ENCODE data around the gene KLHL18.
"Not testable (repeated sequence)": the region's sequence is repeated elsewhere in the genome, so short reads cannot be mapped to it uniquely, and the experiment has no call there.

Gene KLHL18

GRCh38 chr3:47282424-47283192 is at the start of gene KLHL18, which contains the start of gene KIF9:
TSS of gene KLHL18 (plus strand) at chr3:47282944. CDS start at chr3:47282966, 22 bp downstream.
TSS of gene KIF9 (minus strand) at chr3:47282799. CDS start at chr3:47277374, 5,425 bp downstream.
- peak; percentile 94 for DNase-seq

DNA sequence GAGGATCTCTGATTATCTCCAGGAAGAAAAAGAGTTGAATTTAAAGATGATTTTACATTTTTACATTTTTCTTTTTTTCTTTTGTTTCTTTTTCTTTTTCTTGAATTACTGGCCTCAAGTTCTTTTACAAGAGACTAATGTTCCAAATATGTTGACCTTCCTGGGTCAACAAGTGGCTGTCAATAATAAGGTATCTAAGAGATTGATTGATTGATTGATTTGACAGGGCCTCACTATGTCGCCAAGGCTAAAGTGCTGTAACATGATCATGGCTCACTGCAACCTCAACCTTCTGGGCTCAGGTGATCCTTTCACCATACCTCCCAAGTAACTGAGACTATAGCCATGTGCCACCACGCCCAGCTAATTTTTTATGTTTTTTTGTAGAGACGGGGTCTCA is 44.7 kb upstream of the KLHL18 start:
- DNase-seq, result no peak

DNA sequence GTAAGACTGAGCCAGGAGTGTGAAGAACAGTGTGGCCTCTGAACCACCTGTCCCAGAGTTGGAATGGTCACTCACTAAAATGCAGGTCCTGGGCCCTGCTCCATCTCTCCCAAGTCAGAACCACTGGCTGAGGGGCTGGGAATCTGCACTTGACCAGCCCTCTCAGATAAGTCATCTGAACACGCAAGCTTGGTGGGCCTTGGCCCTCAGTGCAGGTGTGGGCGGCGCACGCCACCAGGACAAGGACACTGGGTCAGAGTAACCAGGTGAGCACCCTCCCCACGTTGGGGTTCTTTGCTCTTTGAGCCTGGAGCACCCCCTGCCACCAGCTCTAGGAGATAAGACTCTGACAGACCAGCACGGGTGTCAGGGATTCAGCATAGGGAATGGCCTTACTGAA is 42.8 kb upstream of the KLHL18 start:
- no peak for DNase-seq

DNA sequence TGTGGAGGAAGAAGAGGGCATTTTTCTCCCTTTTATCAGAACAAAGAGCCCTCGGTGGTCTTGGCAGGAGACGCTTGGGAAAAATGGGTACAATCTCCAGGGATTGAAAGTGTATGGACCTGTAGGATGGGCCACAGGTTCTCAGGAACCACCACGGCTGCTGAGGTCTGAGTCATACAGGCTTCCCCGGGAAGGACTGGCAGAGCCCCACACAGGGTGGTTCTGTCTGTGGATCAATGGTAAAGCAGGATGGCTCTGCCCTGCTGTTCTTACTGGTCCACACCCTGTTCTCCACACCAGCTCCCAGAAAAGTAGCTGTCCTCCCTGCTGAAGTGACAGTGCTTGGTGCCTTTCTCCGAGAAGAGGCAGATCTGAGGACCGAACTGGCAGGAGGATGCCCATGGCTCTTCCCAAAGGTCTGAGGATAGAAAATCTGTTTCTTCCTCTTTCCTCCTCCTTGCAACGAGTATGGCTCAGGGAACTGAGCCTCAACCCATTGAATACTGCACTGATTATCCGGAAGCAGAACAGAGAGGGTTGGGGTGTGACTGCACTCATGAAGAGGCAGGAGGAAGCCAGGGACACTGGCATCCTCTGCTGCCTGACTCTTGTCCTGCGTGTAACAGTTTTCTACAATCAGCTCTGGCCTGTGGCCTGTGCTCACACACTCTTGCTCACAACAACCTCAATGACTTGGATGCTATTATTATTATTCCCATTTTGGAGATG is 39.2 kb upstream of the KLHL18 start:
- DNase-seq, result no peak

DNA sequence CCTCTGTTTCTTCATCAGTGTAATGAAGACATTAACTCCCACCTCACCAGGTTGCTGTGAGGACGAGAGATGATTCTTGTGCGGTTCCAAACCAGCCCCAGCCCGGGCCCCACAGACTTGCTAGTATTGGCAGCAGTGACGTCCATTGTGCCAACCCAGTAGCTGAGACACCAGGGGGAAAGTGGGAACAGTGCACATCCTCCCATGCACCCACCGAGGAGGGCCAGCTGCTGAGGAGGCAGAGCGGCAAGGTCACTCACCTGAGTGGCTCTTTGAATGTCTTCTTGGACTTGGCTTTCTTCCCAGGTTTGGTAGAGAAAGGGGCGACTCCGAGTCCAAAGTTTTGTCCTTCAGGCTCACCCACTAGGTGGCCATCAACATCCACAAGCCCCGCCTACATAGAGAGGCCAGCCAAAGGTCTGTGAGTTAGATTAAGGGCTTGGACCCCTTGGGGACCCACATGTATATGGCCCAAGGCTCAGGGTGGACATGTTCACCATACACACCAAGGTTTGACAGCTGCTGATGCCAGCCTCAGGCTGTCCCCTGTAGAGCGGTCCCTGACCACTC is 38.1 kb upstream of the KLHL18 start:
- DNase-seq, result no peak

DNA sequence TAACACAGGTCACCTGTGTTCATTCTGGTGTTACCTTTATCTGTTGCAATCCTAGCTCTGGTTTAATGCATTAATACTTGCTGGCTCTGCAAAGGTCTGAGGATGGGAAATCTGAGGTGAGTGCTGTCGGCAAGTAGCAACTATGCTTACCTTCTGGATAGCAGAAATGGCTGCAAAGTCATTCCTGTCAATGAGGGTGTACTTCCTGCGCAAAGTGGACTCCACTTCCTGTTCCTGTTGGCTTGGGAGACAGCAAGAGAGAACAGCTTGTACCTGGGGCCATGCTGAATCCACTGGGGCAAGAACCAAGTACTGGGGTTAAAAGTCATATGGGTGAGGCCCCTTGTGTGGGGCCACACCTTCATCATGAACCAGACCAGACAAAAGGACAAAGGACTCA is 37.5 kb upstream of the KLHL18 start:
- DNase-seq, result no peak

DNA sequence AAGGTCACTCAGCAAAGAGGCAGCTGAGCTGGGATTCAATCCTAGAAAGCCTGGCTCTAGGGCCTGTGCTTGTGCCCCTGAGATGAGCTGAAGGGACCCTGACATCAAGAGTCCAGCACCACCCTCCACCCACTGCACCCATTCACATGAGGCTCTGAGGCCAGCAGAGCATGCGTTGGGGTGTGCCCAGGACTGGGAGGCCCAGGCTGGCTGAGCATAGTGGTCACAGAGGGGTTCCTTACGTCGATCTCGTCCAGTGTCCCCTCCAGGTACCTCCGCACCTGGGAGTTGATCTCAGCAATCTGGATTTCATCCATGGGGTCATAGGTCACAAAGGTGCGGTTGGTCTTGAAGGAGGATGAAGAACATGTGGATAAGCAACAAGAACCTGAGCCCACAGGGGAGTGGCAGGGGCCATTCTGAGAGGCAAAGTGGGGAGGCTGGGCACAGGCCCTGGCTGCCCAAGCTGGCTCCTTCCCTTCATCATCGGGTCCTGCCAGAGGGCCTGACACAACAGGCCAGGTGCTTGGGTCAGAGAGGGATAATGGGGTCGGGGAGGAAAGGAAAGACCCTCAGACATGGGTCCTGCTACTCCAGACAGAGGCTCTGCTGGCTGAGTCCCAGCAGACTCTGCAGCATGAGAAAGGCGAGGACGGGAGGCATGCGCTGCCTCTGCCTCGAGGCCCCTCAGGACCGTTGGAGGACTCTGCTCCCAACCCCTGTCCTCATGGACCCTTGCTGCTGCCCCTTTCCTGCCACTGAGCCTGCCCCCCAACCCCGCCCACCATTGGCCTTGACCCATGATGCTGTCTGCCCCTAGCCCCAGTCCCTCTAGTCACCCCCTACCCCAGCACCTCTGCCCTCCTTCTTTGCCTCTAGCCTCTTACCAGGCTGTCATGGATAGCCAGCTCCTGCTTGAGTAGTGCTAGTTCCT is 35.3 kb upstream of the KLHL18 start:
- DNase-seq, result no peak

DNA sequence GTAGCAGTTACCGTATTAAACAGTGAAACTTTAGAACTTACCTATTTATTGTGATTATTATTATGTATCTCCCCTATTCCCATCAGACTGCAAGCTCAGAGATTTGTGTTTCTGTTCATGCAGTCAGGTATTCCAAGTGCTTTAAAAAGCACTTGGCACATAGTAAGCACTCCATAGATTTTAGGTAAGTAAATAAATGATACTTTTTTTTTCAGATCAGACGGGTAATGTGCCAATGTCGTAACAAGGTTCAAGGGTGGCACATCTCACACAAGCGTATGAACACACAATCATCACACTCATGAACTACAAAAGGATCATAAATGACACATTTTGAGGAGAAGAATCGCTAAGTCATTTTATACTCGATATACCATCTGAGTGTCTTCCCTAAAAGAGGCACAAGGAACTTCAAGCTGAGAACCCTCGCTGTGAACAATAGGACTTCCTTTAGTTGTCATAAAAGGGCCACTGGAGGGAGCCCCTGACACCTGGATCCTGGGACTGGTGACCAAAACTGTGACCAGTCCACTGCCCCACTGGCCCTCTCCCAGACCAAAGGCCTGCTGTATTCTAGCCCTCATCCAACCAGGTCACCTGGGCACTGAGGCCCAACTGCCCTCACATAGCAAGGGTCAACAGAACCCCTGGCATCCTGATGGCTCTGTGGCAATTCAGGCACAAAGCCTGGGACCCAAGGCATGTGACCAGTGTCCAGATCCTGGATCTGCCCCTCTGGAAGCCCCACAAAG is 32.3 kb upstream of the KLHL18 start:
- no peak for DNase-seq

DNA sequence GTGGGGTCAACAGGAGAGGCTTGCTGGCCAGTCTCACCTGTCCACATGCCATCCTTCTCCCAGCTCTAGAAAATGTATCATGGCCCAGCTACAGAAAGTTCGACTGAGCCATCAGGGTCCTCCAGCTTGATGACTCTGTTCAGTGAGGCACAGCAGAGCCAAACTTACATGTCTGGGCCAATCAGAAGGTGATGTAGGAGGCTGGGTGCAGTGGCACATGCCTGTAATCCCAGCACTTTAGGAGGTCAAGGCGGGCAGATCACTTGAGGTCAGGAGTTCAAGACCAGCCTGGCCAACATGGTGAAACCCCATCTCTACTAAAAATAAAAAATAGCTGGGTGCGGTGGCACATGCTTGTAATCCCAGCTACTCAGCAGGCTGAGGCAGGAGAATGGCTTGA is 31.7 kb upstream of the KLHL18 start:
- DNase-seq, result not testable (repeated sequence)

DNA sequence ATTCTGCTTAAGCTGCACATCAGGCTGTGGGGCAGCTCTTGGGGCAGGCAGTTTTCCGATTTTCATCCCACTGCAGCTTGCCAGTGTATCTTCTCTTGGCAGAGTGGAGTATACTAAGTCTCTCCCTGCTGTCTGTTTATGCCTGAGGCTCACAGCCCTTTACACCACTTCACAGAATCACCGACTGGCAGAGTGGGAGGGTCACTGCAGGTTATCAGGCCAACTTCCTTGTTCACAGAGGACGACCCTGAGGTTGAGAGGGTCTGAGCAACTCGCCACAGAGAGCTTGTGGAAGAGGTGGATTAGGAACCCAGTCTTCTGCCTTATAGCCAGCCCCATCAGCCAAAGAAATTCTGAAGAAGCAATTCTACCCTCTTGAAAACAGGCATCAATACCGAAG is 31.1 kb upstream of the KLHL18 start:
- no peak for DNase-seq

DNA sequence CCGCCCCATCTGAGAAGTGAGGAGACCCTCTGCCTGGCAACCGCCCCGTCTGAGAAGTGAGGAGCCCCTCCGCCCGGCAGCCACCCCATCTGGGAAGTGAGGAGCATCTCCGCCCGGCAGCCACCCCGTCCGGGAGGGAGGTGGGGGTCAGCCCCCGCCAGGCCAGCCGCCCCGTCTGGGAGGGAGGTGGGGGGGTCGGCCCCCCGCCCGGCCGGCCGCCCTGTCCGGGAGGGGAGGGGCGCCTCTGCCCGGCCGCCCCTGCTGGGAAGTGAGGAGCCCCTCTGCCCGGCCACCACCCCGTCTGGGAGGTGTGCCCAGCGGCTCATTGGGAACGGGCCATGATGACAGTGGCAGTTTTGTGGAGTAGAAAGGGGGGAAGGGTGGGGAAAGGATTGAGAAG is 26.4 kb upstream of the KLHL18 start:
- DNase-seq, result not testable (repeated sequence)

DNA sequence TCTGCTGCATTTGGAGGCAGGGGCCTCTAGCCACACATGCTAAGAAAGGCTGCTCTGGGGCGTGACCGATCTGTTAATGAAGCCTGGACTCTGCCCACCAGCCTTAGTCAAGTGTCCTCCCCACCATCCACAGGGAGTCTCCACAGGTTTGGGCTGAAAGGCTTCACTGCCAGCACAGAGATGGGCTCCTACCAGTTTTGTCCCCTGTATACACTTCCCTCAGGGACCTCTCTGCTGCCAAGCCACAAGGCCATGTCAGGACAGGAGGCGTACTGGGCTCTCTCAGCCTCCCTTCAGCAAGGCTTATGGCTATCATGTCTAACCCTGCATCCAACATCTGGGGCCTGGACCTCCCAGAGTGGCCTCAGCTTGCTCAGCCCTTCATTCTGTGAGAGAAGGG is 23.6 kb upstream of the KLHL18 start:
- no peak for DNase-seq

DNA sequence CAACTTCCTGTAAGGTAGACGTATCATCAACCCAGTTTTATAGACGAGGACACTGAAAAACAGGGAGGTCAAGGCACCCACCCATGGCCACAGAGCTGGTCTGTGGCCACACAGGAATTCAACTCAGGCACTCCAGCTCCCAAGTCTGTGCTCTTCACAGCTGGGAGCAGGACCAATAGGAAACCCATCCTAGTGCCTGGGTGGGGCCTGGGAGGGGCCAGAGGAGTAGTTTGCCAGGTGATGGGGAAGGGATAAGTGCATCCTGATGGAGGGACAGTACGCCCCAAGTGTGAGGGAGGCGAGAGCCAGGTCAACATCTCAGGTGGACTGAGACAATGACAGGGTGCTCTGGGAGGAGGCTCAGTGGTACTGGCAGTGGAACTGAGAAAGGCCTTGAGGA is 22.1 kb upstream of the KLHL18 start:
- no peak for DNase-seq

GRCh38 chr3:47261301-47261700 is 21.4 kb upstream of the KLHL18 start:
- DNase-seq, result peak; percentile 7

DNA sequence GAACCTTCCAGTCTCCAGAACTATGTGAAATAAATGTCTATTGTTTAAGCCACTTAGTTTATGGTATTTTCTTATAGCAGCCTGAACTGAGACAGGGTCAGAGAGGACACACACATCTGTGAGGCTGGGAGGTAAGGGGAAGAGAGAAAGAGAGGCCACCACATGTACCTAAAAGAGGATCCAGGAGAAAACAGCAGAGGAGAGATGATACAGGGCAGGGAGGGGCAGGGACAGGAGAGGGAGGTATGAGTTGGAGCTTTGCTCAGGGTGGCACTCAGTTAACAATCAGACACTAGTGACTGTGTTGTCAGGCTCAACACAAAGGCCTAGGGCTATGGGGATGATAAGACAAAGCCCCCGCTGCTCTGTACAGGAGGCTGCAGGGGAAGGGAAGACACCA is 17.7 kb upstream of the KLHL18 start:
- no peak for DNase-seq

GRCh38 chr3:47265725-47266428 is 16.9 kb upstream of the KLHL18 start:
- DNase-seq, result no peak

- DNase-seq, result peak; percentile 48
These were observed 15.8 kb upstream of the KLHL18 start for GRCh38 chr3:47266709-47267489.

- DNase-seq, result no peak
These were observed 15.3 kb upstream of the KLHL18 start for GRCh38 chr3:47267490-47267824.

DNA sequence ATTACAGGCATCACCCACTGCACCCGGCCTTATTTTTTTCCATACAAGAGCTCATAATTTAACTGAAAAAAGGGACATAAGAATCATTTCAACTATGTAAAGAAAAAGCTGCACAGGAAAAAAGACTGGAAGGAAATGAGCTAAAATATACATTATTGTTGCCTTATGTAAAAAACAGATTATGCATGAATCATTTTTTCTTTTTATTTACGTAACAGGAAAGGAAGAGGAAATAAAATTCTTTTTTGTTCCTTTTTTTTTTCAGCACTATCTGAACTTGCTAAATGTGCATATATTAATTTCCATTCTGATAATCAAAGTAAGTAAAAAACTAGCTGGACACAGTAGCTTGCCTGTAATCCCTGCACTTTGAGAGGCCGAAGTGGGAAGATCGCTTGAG is 12.2 kb upstream of the KLHL18 start:
- no peak for DNase-seq

DNA sequence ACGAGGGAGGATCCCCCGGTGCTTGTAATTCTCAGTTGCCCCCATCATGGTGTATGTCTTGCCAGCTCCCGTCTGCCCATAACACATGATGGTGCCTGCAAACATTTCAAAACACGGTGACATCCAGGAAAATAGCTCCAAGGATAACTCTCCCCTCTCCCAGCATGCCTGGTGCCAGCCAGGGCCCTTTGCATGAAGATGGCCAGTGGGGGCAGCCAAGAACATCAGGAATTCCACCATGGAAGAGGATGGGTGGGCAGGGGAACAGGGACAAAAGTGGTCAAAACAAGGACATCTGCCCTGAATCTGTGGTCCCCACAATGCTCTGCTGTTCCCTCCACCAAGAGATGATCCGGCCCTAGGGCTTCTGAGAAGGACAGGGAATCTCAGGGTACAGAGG is 9.2 kb upstream of the KLHL18 start:
- no peak for DNase-seq

DNA sequence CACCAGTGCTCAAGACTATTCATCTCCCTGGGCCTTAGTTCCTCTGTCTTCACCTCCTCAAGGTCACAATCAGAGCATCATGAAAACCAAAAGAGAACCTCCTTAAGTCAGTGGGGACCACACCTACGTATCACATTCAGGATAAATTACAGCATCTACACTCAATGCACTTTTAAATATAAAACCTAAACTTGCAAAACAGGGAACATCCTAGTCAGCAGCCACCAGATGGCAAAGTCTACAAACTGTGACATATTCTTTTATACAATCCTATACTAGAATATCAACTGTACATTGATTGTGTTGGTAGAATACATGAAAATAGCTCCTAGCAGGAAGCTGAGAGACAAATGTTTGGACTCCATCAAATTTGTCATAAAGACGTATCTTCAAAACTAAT is 8.1 kb upstream of the KLHL18 start:
- DNase-seq, result no peak
